ENCODE results near the gene CERT1.
"Not testable (repeated sequence)": the region's sequence is repeated elsewhere in the genome, so short reads cannot be mapped to it uniquely, and the experiment has no call there.

- TF ChIP-seq FOS (IDR thresholded peaks at IDR 0.05; ENCODE audit: borderline replicate concordance, insufficient read depth, low read length); CTCF (IDR thresholded peaks at IDR 0.05; ENCODE audit: extremely low read depth in 1 of 2, insufficient read depth in 1 of 2, low read depth in 1 of 2, low read length in 2 of 2); POLR2A (IDR thresholded peaks at IDR 0.05; ENCODE audit: low read depth, low read length); MAX (IDR thresholded peaks at IDR 0.05; ENCODE audit: insufficient read depth, insufficient read length); EZH2 (IDR thresholded peaks at IDR 0.05; ENCODE audit: borderline replicate concordance, low read depth, low read length, severe bottlenecking): not testable (repeated sequence)
These were observed 177.7 kb downstream of the CERT1 start for GRCh38 chr5:75333759-75334158.

All from endothelial cell of umbilical vein (primary cell).